Fibroblast of mammary gland (primary cell): ENCODE measurements around the gene PDGFRA.

Experiments
- DNase-seq: peaks from one replicate; pipeline ENCODE4 v3.0.0-alpha.2; 2010; ENCODE audit warnings: low read depth
- H3K4me3 ChIP-seq: 2 replicates; pipeline ENCODE4 v1.5.1; 2011; ENCODE audit warnings: low read depth, mild to moderate bottlenecking, low read length, moderate library complexity; ENCODE audit not compliant: control insufficient read depth
- CTCF ChIP-seq: conservative IDR thresholded peaks from 2 replicates; pipeline ENCODE4 v1.5.1; 2011; ENCODE audit warnings: low read depth, low read length, inconsistent platforms; ENCODE audit not compliant: control insufficient read depth, insufficient read depth

The PDGFRA gene

GRCh38 chr4:54255881-54256280 is 26.8 kb downstream of the PDGFRA start:
- no peak for TF ChIP-seq CTCF
- peak; percentile 83 for DNase-seq
- H3K4me3 ChIP-seq: no peak overlapping the region

- TF ChIP-seq CTCF: no peak
- DNase-seq: no peak
Measured at GRCh38 chr4:54256491-54257486, 27.7 kb downstream of the PDGFRA start.

GRCh38 chr4:54265366-54265765 is 36.3 kb downstream of the PDGFRA start:
- DNase-seq: no peak
- H3K4me3 ChIP-seq: no peak overlapping the region
- no peak for TF ChIP-seq CTCF

More at GRCh38 chr4:54256491-54257486, 27.7 kb downstream of the PDGFRA start:
- no peak overlapping the region for H3K4me3 ChIP-seq

GRCh38 chr4:54268151-54268550 is 39.1 kb downstream of the PDGFRA start:
- H3K4me3 ChIP-seq: no peak overlapping the region
- TF ChIP-seq CTCF: no peak
- peak; percentile 79 for DNase-seq

- no peak for TF ChIP-seq CTCF
- H3K4me3 ChIP-seq: no peak overlapping the region
- DNase-seq: no peak
Measured at GRCh38 chr4:54271464-54271863, 42.4 kb downstream of the PDGFRA start.

- H3K4me3 ChIP-seq: no peak overlapping the region
- no peak for DNase-seq
- no peak for TF ChIP-seq CTCF
Measured at GRCh38 chr4:54272051-54272450, 43.0 kb downstream of the PDGFRA start.
